ENCODE results near the gene RASD2.

The RASD2 gene

DNA sequence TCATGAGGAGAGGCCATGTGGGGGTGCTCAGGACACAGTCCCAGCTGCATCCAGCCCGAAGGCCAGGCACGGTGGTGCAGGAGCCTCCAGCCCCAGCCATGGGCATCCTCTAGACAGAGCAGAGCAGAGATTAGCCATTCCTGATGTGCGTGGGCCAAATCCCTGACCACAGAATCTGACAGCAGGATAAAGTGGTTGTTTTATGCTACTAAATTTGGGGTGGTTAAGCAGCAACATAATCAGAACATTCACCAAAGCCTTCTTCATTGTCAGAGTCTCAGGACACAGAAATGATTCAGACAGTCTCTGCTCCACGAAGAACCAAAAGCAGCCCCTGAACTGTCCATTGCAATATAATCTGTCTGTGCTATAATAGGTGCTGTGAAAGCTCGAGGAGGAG, 19.7 kb downstream of the RASD2 start:
- no peak for DNase-seq (ENCODE audit: low spot score)

DNA sequence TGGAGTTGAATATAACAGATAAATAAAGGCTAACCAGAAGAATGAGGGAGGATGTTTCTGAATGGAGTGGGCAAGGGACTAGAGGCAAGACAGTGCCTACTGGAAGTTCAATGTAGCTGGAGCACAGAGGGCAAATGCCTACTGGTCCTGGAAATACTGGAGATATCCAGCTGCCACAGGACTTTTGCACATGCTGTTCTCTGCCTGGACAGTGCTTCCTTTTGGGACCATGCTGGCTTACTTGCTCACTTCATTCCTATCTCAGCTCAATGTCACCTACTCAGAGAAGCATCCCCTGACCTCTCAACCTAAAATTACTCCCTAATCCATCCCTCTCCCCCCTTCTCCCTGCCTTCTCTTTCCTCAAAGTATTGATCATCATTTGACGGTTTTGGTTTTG, 20.2 kb downstream of the RASD2 start:
- no peak for DNase-seq (ENCODE audit: low spot score)

DNA sequence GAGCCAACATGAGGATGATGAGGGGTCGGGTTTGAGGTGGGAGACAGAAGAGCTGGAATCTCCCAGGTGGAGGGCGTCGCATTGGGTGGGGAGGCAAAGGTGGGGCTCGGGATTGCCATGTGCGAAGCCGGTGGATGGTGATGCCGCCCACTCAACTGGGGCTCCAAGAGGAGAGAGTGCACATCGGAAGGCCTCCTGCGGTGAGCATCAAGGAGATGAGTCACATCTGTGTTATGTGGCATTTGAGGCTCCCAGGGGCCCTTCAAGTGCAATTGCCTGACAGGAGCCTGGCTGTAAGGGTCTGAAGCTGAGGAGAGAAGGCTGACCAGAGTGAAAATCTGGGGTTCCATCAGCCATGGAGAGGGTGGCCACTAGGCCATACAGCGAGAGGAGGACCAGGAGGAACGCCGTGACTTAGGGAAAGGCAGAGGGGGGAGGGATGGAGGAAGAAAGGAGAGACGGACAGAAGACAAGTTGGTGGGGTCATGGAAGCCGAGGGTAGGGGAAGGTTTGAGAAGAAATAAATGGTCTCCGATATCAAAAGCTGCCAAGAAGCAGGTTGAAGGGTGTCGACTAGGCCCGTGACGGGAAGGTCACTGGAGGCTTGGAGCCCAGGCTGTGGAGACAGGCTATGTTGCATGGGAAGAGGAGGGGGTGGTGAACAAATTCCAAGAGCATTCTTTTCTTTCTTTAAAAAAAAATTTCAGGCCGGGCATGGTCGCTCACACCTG, 21.3 kb downstream of the RASD2 start:
- no peak for DNase-seq (ENCODE audit: low spot score)

DNA sequence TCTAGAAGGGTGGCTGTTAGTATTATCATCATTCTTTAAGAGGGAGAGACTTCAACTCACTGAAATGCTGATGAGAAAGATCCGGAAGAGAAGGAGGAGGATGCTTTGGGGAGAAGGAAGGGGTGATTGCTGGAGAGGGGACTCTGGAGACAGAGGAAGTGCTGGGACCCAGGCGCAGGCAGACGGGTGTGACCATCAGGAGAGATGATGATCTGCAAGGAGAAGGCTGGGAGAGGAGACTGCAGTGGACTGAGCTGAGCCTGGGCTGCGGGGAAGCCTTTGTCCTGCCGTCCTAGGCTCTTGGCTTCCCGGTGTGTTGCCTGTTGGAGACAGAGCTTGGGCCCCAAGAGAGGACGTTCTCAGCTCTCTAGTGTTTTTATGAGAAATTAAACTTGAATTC, 22.6 kb downstream of the RASD2 start:
- DNase-seq (ENCODE audit: low spot score), result no peak

DNA sequence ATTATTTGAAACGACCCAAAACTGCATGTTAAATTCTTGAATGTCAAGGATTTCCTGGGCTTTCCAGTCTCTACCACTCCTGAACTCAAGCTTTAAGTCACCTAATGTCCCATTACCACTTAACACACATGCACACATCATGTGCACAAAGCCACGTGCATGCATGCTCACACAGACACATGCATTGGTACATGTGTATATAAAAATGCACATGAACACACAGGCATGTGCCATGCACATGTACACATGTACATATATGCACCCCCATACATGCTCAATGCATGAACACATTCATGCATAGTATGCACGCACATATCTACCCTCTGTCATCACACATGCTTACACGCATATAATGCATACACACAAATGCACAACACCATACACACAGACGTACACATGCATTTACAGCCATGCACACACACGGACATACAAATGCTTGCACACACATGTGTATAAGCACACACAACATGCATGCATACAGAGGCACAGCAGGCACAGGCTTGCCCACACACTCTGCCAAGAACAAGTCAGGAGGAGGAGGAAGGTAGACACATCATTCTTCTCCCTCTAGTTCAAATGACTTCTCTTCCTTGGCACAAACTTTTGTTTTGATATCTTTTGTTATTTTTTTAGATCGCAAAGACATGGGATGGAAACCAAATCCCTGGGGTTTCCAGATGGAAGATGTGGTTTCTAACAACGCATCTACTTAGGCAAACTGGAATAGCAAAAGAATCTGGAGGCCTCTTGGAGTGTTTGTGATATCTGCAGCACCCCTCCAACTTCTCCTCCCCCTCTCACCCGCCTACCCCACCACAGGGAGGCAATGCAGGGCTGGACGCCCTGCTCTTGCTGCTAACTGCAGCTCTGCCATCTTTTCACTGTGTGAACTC, 24.6 kb downstream of the RASD2 start:
- DNase-seq (ENCODE audit: low spot score), result no peak

DNA sequence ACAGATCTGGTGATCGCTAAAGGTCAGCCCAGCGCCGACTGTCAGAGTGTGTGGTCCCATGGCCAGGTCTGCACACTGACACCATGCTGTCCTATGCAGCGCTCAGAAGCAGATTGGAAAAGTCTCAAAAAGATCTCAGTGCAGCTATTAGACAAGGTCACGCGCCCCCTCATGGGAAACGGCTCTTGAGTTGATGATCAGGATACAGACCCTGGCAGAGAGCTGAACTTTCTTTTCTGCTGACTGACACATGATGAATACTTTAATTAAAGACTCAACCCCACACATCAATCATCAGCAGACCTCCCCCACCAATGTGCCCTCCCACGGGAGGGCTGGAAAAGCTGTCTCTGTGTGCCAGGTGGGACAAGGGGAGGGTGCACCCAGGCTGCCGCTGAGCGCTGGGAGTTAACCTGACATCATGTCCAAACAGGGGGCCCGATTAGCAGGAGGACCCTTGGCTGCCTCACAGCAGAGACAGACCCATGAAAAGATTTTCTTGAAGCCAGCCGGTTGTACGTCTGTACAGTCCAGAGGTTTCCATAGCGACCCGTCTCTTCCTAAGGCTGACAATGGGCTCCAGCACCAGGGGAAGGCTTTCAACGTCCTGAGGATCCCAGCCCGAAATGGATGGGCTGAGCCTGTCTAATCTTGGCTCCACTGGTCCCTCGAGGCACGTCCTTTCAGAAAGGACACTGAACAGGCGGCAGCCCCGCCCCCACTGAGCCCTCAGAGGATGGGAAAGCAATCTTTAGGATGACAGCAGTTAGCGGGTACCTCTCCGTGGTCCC, 26.9 kb downstream of the RASD2 start:
- no peak for DNase-seq (ENCODE audit: low spot score)

DNA sequence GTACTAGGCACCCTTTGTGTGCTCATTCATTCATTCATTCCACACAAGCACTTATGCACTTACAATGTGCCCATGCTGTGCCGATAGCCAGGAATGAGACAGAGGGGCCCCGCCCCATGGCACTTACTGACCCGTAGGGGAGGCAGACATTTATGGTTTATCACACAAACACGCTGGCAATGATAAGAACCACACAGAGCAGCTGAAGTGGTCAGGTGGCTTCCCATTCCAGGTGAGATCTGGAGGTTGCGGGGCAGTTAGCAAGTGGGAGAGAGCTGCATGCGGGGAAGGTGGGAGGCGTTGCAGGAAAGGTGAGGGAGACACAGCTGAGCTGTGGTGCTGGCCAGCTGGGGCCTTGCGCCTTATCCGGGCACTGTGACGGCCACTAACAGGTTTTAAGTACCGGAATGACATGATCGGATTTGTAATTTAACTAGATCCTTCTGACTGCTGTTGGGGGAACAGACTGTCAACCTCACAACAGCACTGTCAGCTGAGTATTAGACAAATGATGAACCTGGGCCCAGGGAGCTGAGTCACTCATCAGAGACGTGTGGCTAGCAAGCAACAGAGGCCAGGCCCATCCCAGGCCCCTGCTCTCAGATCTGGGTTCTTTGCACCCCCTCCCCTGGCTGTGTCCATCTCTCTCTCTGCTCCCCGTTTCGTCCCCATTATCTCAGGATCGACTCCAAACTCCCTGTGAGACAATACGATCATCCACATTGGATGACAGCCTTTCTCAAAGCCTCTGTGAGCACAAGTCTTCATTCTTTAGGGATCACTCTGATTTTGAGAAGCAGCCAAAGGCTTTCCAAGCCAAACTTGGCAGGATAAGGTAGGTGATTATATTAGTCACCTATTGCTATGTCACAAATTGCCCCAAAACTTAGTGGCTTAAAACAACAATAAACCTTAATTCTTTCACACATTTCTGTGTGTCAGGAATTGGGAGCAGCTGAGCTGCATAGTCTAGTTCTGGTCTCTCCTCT, 28.4 kb downstream of the RASD2 start:
- no peak for DNase-seq (ENCODE audit: low spot score)

- no peak for DNase-seq (ENCODE audit: low spot score)
Measured at GRCh38 chr22:35569916-35570315, 29.3 kb downstream of the RASD2 start.

DNA sequence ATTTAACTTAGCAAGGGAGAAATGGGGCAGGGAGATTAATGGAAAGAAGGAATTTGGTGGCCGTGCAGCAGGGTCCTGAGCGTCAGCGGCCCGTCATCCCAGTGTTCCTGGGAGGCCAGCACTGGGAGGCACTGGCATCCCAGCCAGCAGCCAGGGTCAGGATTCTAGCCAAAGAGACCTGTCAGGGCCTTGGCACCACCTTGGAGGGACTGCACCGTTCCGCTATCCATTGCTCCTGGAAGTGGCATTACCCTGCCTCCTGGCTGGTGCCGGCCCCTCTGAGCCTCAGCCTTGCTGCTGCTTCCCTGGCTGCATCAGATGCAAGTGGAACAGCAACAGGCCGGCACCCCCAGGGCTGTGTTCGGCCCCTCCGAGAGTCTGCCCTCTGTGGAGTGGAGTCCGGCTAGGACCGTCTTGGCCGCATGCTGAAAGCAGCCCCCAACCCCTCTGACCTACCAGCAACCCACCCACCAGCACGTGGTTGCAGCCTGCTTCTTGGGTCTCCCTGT, 30.1 kb downstream of the RASD2 start:
- no peak for DNase-seq (ENCODE audit: low spot score)

GRCh38 chr22:35572556-35572955, 31.9 kb downstream of the RASD2 start:
- DNase-seq (ENCODE audit: low spot score), result no peak

DNA sequence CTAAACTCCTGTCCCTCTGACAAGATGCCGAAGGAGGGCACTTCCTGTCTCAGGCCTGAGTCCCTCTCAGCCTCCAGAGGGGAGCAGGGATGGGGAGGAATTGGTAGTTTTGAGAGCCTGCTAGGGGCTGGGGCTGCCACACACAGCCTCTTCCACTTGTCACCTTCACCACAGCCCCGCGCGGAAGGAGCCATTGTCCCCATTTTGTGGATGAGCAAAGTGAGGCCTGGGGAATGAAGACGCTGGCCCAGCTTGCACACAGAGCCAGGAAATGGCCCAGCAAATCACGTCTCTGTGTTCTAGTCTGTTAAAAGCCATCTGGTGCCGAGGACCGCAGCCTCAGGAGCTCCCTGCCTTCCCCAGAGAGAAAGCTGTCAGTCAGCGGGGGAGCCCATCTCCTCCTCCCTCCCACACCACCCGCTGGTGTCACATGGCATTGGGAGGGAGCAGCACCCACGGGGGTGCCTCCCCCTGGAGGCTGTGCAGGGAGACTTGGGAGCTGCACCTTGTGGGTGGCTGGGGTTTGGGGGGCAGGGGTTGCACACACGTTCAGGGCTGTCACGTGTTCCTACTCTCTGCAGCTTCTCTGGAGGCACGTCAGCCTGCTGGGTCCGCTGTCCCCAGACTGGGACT, 34.6 kb downstream of the RASD2 start:
- no peak for DNase-seq (ENCODE audit: low spot score)

- no peak for DNase-seq (ENCODE audit: low spot score)
Measured at GRCh38 chr22:35576671-35577070, 36.0 kb downstream of the RASD2 start.

DNA sequence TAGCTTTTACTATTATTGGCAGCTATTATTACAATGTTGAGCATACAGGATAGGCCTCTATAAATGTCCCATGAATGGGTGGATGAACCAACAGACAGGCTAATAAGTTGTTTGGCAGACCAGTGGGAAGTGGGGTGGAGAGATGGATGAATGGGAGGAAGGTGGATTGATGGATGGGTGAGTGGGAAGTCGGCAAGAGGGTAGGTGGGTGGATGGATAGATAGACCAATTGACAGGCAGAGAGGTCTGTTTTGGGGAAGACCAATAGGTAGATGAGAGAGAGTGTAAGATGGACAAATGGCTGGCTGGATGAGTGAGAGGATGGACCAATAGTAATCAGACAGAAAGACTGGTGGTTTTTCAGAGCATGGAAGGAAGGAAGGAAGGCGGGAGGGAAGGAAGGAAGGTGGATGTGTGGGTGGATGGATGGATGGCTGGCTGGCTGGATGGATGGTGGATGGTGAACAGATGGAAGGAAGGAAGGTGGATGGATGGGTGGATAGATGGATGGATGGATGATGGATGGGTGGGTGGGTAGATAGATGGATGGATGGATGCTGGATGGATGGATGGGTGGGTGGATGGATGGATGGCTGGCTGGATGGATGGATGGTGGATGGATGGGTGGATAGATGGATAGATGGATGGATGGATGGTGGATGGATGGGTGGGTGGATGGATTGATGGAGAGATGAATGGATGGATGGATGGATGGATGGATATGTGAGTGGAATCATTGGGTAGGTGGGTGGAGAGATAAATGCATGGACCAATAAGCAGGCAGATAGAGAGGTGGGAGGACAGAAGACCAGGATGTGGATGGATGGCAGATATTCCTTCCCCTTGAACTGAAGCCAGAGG, 37.4 kb downstream of the RASD2 start:
- DNase-seq (ENCODE audit: low spot score), result no peak

- DNase-seq (ENCODE audit: low spot score), result no peak
Measured at GRCh38 chr22:35578836-35579575, 38.4 kb downstream of the RASD2 start.

- DNase-seq (ENCODE audit: low spot score), result no peak
Measured at GRCh38 chr22:35580351-35581022, 39.9 kb downstream of the RASD2 start.

GRCh38 chr22:35581023-35581413, 40.4 kb downstream of the RASD2 start:
- no peak for DNase-seq (ENCODE audit: low spot score)

DNA sequence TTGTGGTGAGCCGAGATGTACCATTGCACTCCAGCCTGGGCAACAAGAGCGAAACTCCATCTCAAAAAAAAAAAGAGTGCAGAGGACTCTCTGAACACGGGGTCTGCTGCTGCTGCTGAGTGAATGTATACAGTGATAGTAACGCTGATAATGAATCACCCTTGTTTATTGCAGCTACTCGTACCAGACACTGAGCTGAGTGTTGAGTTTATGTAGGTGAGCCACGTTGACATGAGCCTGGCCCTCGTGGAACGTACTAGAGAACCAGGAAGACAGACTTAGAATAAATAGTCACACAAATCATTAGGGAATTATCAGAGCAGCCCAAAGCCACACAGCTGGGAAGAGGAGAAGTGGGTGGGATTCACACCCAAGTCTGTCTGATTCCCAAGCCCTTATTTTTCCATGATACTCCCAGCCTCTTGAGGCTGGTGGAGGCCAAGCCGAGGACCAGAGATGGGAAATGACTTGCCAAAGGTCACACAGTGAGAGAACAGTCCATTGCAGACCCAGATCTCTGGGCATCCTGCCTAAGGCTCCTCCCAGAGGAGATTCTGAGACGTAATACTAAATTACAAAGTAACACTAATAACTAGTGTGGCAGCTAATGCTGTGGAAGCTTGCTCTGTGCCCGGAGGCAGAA, 41.7 kb downstream of the RASD2 start:
- no peak for DNase-seq (ENCODE audit: low spot score)

Data from HuH-7 (cell line).